Neural cell (in vitro differentiated cells): ENCODE results near the gene SLC16A9. TPM values are rescaled to one million over a fixed set of nuclear protein-coding genes. Genes with fewer than 3 reads are reported as not detected.

Experiments
- H2AFZ ChIP-seq: fragments of 200-600, 300-800 bp; sonication (generic), shearing (Covaris generic); 2 replicates; pipeline ENCODE4 v1.6.0; 2014; ENCODE audit warnings: low read depth, mild to moderate bottlenecking, antibody characterized with exemption, low read length, moderate library complexity
- H3F3A ChIP-seq: fragments of 200-600 bp; shearing (Covaris generic); 2 replicates; pipeline ENCODE4 v1.6.1; 2016; ENCODE audit warnings: mild to moderate bottlenecking, moderate library complexity, mixed read lengths, antibody characterized with exemption, low read length; ENCODE audit not compliant: insufficient read depth, poor library complexity, severe bottlenecking
- H3K27ac ChIP-seq: fragments of 200-600, 300-800 bp; sonication (generic), shearing (Covaris generic); 2 replicates; pipeline ENCODE4 v1.5.1; 2014; ENCODE audit warnings: mild to moderate bottlenecking, low read length, moderate library complexity
- H3K27me3 ChIP-seq: fragments of 300-800, 200-600 bp; sonication (generic), shearing (Covaris generic); 2 replicates; pipeline ENCODE4 v1.6.0; 2014; ENCODE audit warnings: mild to moderate bottlenecking, low read depth, low read length, moderate library complexity; ENCODE audit not compliant: insufficient read depth
- H3K36me3 ChIP-seq: fragments of 300-800, 200-600 bp; sonication (generic), shearing (Covaris generic); 2 replicates; pipeline ENCODE4 v1.5.1; 2014; ENCODE audit warnings: mild to moderate bottlenecking, antibody characterized with exemption, low read length, moderate library complexity; ENCODE audit not compliant: insufficient read depth
- H3K4me2 ChIP-seq: fragments of 300-800, 200-600 bp; sonication (generic), shearing (Covaris generic); 2 replicates; pipeline ENCODE4 v1.6.0; 2014; ENCODE audit warnings: mild to moderate bottlenecking, low read length
- H3K4me3 ChIP-seq: fragments of 300-800, 200-600 bp; sonication (generic), shearing (Covaris generic); 2 replicates; pipeline ENCODE4 v1.5.1; 2014; ENCODE audit warnings: mild to moderate bottlenecking, low read length, moderate library complexity
- H3K79me2 ChIP-seq: fragments of 200-600 bp; shearing (Covaris generic); replicated peaks from 2 replicates; pipeline ENCODE4 v1.6.0; 2014; ENCODE audit warnings: mild to moderate bottlenecking, low read length, moderate library complexity; ENCODE audit not compliant: insufficient read depth
- H3K9ac ChIP-seq: fragments of 300-800, 200-600 bp; sonication (generic), shearing (Covaris generic); 2 replicates; pipeline ENCODE4 v1.6.1; 2016; ENCODE audit warnings: mild to moderate bottlenecking, low read length, mixed read lengths
- H3K9me2 ChIP-seq: fragments of 200-600 bp; shearing (Covaris generic); 2 replicates; pipeline ENCODE4 v1.6.1; 2016; ENCODE audit warnings: mild to moderate bottlenecking, low read length, mixed read lengths; ENCODE audit not compliant: insufficient read depth
- H3K9me3 ChIP-seq: fragments of 200-600, 300-800 bp; sonication (generic), shearing (Covaris generic); 2 replicates; pipeline ENCODE4 v1.6.1; 2016; ENCODE audit warnings: mild to moderate bottlenecking, mixed run types, low read length, moderate library complexity, mixed read lengths
- H4K20me1 ChIP-seq: fragments of 200-600 bp; shearing (Covaris generic); 2 replicates; pipeline ENCODE4 v1.6.1; 2016; ENCODE audit warnings: mild to moderate bottlenecking, mixed run types; ENCODE audit not compliant: insufficient read depth
- CTCF ChIP-seq: fragments of 450-650 bp; IDR thresholded peaks from 2 replicates; pipeline ENCODE4 v1.5.1; 2014; ENCODE audit warnings: antibody characterized with exemption, mild to moderate bottlenecking, moderate library complexity; ENCODE audit not compliant: poor library complexity, severe bottlenecking
- EP300 ChIP-seq: fragments of 450-650 bp; conservative IDR thresholded peaks from 2 replicates; pipeline ENCODE4 v1.6.1; 2014; ENCODE audit warnings: antibody characterized with exemption, mild to moderate bottlenecking, moderate library complexity; ENCODE audit not compliant: poor library complexity, severe bottlenecking
- EZH2 ChIP-seq: fragments of 200-600, 300-800 bp; shearing (Covaris generic), sonication (generic); IDR thresholded peaks from 2 replicates; pipeline ENCODE4 v1.6.1; 2014; ENCODE audit warnings: antibody characterized with exemption, low read length, borderline replicate concordance, mild to moderate bottlenecking; ENCODE audit not compliant: insufficient read depth, poor library complexity, severe bottlenecking
- MXI1 ChIP-seq: fragments of 450-650 bp; conservative IDR thresholded peaks from 2 replicates; pipeline ENCODE4 v1.6.1; 2014; ENCODE audit warnings: antibody characterized with exemption, mild to moderate bottlenecking; ENCODE audit not compliant: poor library complexity, severe bottlenecking
- POLR2AphosphoS5 ChIP-seq: IDR thresholded peaks from 2 replicates; pipeline ENCODE4 v1.6.1; 2012
- RAD21 ChIP-seq: fragments of 450-650 bp; conservative IDR thresholded peaks from 2 replicates; pipeline ENCODE4 v1.6.1; 2014; ENCODE audit warnings: antibody characterized with exemption, mild to moderate bottlenecking, moderate library complexity
- REST ChIP-seq: IDR thresholded peaks from 2 replicates; pipeline ENCODE4 v1.6.1; 2012; ENCODE audit warnings: borderline replicate concordance
- SMC3 ChIP-seq: fragments of 450-650 bp; conservative IDR thresholded peaks from 2 replicates; pipeline ENCODE4 v1.6.1; 2014; ENCODE audit warnings: antibody characterized with exemption, mild to moderate bottlenecking, moderate library complexity; ENCODE audit not compliant: poor library complexity
- TAF1 ChIP-seq: IDR thresholded peaks from 2 replicates; pipeline ENCODE4 v1.6.1; 2012; ENCODE audit warnings: low read depth
- polyA plus RNA-seq: library from polyadenylated mRNA; depleted of rRNA; stranded (reverse); fragments of >200 nt; gene quantifications from 2 replicates; pipeline ENCODE4 v1.2.3, GENCODE V29; 2014

The SLC16A9 gene
- polyA plus RNA-seq, 1 donor from 2014 or later, result 208 TPM

DNA sequence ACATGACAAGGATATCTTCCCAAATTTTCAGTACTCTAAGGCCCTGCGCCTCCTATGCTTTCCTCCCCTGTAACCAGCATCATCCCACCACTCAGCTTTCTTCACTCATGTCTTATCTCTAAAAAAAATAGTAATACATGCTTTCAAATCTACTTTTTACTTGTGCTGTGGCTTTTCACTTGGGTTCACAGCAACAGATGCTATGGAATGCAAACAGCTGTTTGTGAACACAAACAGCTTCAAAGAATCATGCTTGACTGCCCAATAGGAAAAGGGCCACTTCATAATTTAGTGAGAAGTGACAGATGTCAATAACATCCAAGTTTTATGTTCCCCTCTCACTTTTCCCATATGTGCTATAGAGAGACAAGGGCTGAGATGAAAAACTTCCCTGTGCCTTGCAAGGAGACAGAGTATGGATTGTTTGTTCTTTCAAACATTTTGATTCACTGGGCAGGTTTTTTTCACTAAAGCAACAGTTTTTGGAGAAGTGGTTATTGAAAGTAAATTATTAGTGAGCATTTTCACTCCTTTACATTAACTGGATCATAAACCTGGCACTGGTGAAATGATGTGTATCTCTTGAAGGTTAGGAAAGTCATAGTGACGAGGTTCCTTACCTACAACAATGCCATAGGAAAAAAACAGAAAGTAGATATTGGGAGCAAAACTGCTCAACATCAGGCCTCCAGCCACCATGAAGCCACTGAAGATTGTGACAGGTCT is 37.3 kb downstream of the SLC16A9 start:
- no peak overlapping the region for H3K4me2 ChIP-seq
- H3K27me3 ChIP-seq, result no peaks in the 10 kb centered on the region
- no peak overlapping the region for H3K27ac ChIP-seq
- no peaks in the 10 kb centered on the region for H3K79me2 ChIP-seq
- no peak overlapping the region for H2AFZ ChIP-seq
- H3F3A ChIP-seq, result no peaks in the 10 kb centered on the region
- H3K36me3 ChIP-seq, result peaks cover 28% of the 10 kb centered on the region
- H3K9me2 ChIP-seq, result no peaks in the 10 kb centered on the region
- H4K20me1 ChIP-seq, result no peaks in the 10 kb centered on the region
- H3K4me3 ChIP-seq, result no peak overlapping the region
- no peak overlapping the region for H3K9ac ChIP-seq
- TF ChIP-seq SMC3 (no peak), RAD21 (no peak), CTCF (no peak), EZH2 (no peak), TAF1 (no peak), REST (no peak), EP300 (no peak), MXI1 (no peak), POLR2AphosphoS5 (no peak)
- no peaks in the 10 kb centered on the region for H3K9me3 ChIP-seq

DNA sequence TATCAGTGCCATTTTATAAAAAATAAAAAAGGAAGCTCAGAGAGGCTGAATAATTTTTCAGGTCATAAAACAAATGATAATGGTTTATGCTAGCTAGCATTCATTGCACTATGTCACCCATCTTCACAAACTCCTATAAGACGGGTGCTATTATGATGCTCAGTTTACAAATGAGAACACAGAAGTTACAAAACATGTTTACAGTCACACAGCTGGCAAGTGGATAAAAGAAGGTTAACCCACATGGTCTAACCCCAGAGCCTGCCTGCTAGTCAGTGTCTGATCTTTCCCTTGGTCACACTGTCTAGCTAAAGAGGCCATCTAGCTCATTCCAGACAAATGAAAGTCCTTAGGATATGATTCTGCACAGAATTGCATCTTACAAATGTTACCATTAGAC is 39.4 kb downstream of the SLC16A9 start:
- H4K20me1 ChIP-seq, result no peaks in the 10 kb centered on the region
- TF ChIP-seq MXI1, result no peak
- peaks cover 47% of the 10 kb centered on the region for H3K36me3 ChIP-seq
- H2AFZ ChIP-seq, result no peak overlapping the region
- H3K79me2 ChIP-seq, result no peaks in the 10 kb centered on the region
- H3K9me3 ChIP-seq, result no peaks in the 10 kb centered on the region
- no peak overlapping the region for H3K27ac ChIP-seq
- no peak overlapping the region for H3K4me2 ChIP-seq
- no peak overlapping the region for H3K4me3 ChIP-seq
- H3K9ac ChIP-seq, result no peak overlapping the region
- H3K27me3 ChIP-seq, result no peaks in the 10 kb centered on the region
- no peaks in the 10 kb centered on the region for H3K9me2 ChIP-seq
- no peaks in the 10 kb centered on the region for H3F3A ChIP-seq

GRCh38 chr10:59668096-59668495 is 41.6 kb downstream of the SLC16A9 start:
- Histone ChIP-seq H3K79me2 (no peaks in the 10 kb centered on the region), H3F3A (no peaks in the 10 kb centered on the region), H3K27ac (no peak overlapping the region), H4K20me1 (no peaks in the 10 kb centered on the region), H3K4me3 (no peak overlapping the region), H3K9ac (no peak overlapping the region), H3K4me2 (no peak overlapping the region), H2AFZ (no peak overlapping the region), H3K36me3 (peaks cover 51% of the 10 kb centered on the region), H3K27me3 (no peaks in the 10 kb centered on the region), H3K9me3 (no peaks in the 10 kb centered on the region), H3K9me2 (no peaks in the 10 kb centered on the region)
- TF ChIP-seq TAF1 (no peak), MXI1 (no peak), POLR2AphosphoS5 (no peak)
